Brain microvascular endothelial cell (primary cell): ENCODE results near the gene RAP2B.

Source experiments
- DNase-seq: peaks from one replicate; pipeline ENCODE4 v3.0.0-alpha.2; 2020
- H3K27ac ChIP-seq: fragments of 250-450 bp; sonication (Bioruptor Pico); 2 replicates; pipeline ENCODE4 v1.5.1; 2020; ENCODE audit warnings: mild to moderate bottlenecking, moderate library complexity
- H3K27me3 ChIP-seq: fragments of 250-450 bp; sonication (Bioruptor Pico); replicated peaks from 2 replicates; pipeline ENCODE4 v1.5.1; 2020; ENCODE audit warnings: mild to moderate bottlenecking
- H3K36me3 ChIP-seq: fragments of 250-450 bp; sonication (Bioruptor Pico); replicated peaks from 2 replicates; pipeline ENCODE4 v1.5.1; 2020; ENCODE audit warnings: mild to moderate bottlenecking
- H3K4me3 ChIP-seq: 2 replicates; pipeline ENCODE4 v1.5.1; 2011; ENCODE audit warnings: low read depth, mild to moderate bottlenecking, control low read depth, low read length, moderate library complexity
- in situ Hi-C: cut with HindIII; loops from 2 replicates; pipeline ENCODE4 v1.10.0; 2017; ENCODE audit warnings: low sequenced_read_pairs, low pct_ligation_motif_present
- TF ChIP-seq, protein P1 (sequence below): IDR thresholded peaks from 2 replicates; pipeline ENCODE4 v1.5.1; 2011; ENCODE audit warnings: low read depth, mild to moderate bottlenecking, moderate library complexity, low read length, control low read depth, inconsistent platforms; ENCODE audit errors: missing control alignments

Gene RAP2B

DNA sequence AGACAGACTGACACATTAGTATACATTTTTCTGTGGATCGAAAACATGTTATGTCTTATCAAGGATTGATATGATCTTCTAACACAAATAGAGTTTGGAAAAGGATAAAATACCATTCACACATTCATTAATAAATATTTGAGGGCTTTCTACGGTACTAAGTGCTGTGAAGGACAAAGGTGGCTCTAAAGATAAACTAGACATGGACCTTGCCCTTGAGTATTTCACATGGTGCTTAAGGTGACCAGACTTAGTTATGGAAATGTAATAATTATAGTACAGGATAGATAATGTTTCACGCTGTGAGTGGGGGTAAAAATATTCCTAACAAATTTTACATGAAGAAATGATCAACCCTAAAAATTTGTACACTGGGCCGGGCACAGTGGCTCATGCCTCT, 3.8 kb upstream of the RAP2B start:
- H3K4me3 ChIP-seq, result no peak overlapping the region
- no peaks in the 10 kb centered on the region for H3K27me3 ChIP-seq
- TF ChIP-seq, protein P1, sequence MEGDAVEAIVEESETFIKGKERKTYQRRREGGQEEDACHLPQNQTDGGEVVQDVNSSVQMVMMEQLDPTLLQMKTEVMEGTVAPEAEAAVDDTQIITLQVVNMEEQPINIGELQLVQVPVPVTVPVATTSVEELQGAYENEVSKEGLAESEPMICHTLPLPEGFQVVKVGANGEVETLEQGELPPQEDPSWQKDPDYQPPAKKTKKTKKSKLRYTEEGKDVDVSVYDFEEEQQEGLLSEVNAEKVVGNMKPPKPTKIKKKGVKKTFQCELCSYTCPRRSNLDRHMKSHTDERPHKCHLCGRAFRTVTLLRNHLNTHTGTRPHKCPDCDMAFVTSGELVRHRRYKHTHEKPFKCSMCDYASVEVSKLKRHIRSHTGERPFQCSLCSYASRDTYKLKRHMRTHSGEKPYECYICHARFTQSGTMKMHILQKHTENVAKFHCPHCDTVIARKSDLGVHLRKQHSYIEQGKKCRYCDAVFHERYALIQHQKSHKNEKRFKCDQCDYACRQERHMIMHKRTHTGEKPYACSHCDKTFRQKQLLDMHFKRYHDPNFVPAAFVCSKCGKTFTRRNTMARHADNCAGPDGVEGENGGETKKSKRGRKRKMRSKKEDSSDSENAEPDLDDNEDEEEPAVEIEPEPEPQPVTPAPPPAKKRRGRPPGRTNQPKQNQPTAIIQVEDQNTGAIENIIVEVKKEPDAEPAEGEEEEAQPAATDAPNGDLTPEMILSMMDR, result no peak
- no peak overlapping the region for H3K27ac ChIP-seq
- no peak for DNase-seq
- H3K36me3 ChIP-seq, result no peaks in the 10 kb centered on the region
- in situ Hi-C loops, result loop anchor here (25.0 kb wide), 1 partner anchor 96 kb away; no protein-coding TSS in a partner anchor

- Histone ChIP-seq H3K36me3 (no peaks in the 10 kb centered on the region), H3K27me3 (no peaks in the 10 kb centered on the region), H3K4me3 (no peak overlapping the region), H3K27ac (no peak overlapping the region)
- TF ChIP-seq, protein P1, result no peak
- in situ Hi-C loops, result loop anchor here (25.0 kb wide), 1 partner anchor 97 kb away; no protein-coding TSS in a partner anchor
- DNase-seq, result no peak
These were observed 2.9 kb upstream of the RAP2B start for GRCh38 chr3:153158961-153159735.

DNA sequence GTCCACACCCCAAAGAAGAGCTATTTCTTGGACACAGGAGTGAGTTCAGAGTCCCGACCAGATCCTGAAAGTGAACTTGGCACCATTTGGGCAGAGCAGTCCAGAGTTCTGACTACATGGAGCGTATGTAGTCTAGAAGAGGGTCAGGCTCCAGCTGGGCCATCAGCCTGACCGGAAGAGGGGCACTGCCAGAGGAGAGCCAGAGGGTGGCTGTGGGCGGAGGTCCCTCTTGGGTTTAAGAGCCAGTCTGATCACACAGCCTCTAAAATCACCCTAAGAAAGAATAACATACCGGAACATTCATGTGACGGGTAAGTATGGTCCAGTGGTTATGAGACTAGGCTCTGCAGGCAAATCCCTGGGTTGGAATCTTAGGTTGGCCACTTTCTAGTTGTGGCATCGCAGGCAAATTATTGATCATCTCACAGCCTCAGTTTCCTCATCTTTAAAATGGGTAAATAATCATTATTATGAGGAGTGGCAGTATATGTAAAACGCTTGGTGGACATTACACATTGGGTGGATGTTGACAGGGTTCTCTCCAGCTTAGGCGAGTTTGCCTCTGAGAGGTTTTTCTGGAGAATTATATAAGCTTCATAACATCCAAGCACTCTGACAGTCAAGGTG, 2.1 kb upstream of the RAP2B start:
- peak overlapping the region; percentile 75 for H3K4me3 ChIP-seq
- TF ChIP-seq, protein P1, result no peak
- no peak for DNase-seq
- H3K27ac ChIP-seq, result peak overlapping the region; percentile 79
- H3K27me3 ChIP-seq, result no peaks in the 10 kb centered on the region
- in situ Hi-C loops, result loop anchor here (25.0 kb wide), 1 partner anchor 98 kb away; no protein-coding TSS in a partner anchor
- peaks cover 2% of the 10 kb centered on the region for H3K36me3 ChIP-seq

- in situ Hi-C loops, result loop anchor here (25.0 kb wide), 1 partner anchor 98 kb away; no protein-coding TSS in a partner anchor
- peak overlapping the region; percentile 79 for H3K27ac ChIP-seq
- H3K27me3 ChIP-seq, result no peaks in the 10 kb centered on the region
- DNase-seq, result peak; percentile 68
- peak overlapping the region; percentile 75 for H3K4me3 ChIP-seq
- peaks cover 2% of the 10 kb centered on the region for H3K36me3 ChIP-seq
- TF ChIP-seq, protein P1, result no peak
These were observed 1.4 kb upstream of the RAP2B start for GRCh38 chr3:153160451-153161137.

- Histone ChIP-seq H3K27me3 (no peaks in the 10 kb centered on the region), H3K4me3 (peak overlapping the region; percentile 95), H3K27ac (peak overlapping the region; percentile 79), H3K36me3 (peaks cover 2% of the 10 kb centered on the region)
- DNase-seq, result peak; percentile 100
- TF ChIP-seq, protein P1, result no peak
- in situ Hi-C loops, result loop anchor here (25.0 kb wide), 1 partner anchor 99 kb away; no protein-coding TSS in a partner anchor
These were observed 800 bp upstream of the RAP2B start for GRCh38 chr3:153161138-153161713.
